Right atrium auricular region (tissue), 2 donors: Measurements from ENCODE around the gene TNNC1. TPM values are rescaled to one million over a fixed set of nuclear protein-coding genes. Genes with fewer than 3 reads are reported as not detected.

Experiments used
- DNase-seq: peaks from one replicate; pipeline ENCODE4 v3.0.0-alpha.2; 2019; ENCODE audit warnings: low spot score
- H3K27ac ChIP-seq, 2 donors: fragments of 200-600 bp; sonication (generic); 1 replicate in 1 of 2; 2 replicates in 1 of 2; pipeline ENCODE4 v1.5.1; 2016 to 2019
- H3K27me3 ChIP-seq, 2 donors: fragments of 200-600 bp; sonication (generic); one replicate each; pipeline versions ENCODE4 v1.5.1 to v1.6.0; 2017 to 2019
- H3K36me3 ChIP-seq: fragments of 200-600 bp; sonication (generic); one replicate; pipeline ENCODE4 v1.5.1; 2016
- H3K4me1 ChIP-seq, 2 donors: fragments of 200-600 bp; sonication (generic); one replicate each; pipeline versions ENCODE4 v1.5.1 to v1.6.0; 2017 to 2019
- H3K4me3 ChIP-seq, 2 donors: fragments of 200-600 bp; sonication (generic); 1 replicate in 1 of 2; 2 replicates in 1 of 2; pipeline ENCODE4 v1.5.1; 2017 to 2019; ENCODE audit warnings: mild to moderate bottlenecking in 1 of 2, moderate library complexity in 1 of 2
- H3K9me3 ChIP-seq, 2 donors: fragments of 200-600 bp; sonication (generic); one replicate each; pipeline ENCODE4 v1.5.1; 2019
- CTCF ChIP-seq, 2 donors: fragments of 200-600 bp; sonication (generic); IDR thresholded peaks; one replicate each; pipeline ENCODE4 v1.5.1; 2019; ENCODE audit warnings: antibody characterized with exemption in 2 of 2
- total RNA-seq, 2 donors: library from RNA; depleted of rRNA; stranded (reverse); fragments of >200 nt; gene quantifications; one replicate each; pipeline ENCODE4 v1.1.0, GENCODE V29; 2016

Gene TNNC1
- total RNA-seq, 2 donors from 2014 or later: 4,697 to 8,249 TPM

GRCh38 chr3:52452570-52453221 is 1.1 kb downstream of the TNNC1 start:
- DNase-seq: no peak
- Histone ChIP-seq H3K27me3 (no peaks in the 10 kb centered on the region), H3K9me3 (no peaks in the 10 kb centered on the region), H3K4me1 (peaks cover 0 to 51% of the 10 kb centered on the region in 2 donors), H3K36me3 (peaks cover 32% of the 10 kb centered on the region), H3K27ac (peak overlapping the region; percentile 89 to 99), H3K4me3 (peak overlapping the region; percentile 51 to 57)
- no peak for TF ChIP-seq CTCF (IDR thresholded peaks at IDR 0.05)

GRCh38 chr3:52452126-52452525 is 1.7 kb downstream of the TNNC1 start:
- Histone ChIP-seq H3K27ac (peak overlapping the region; percentile 89 to 99), H3K36me3 (peaks cover 29% of the 10 kb centered on the region), H3K4me3 (peak overlapping the region; percentile 51 to 57), H3K9me3 (no peaks in the 10 kb centered on the region), H3K27me3 (no peaks in the 10 kb centered on the region), H3K4me1 (peaks cover 0 to 50% of the 10 kb centered on the region in 2 donors)
- DNase-seq: no peak
- no peak for TF ChIP-seq CTCF (IDR thresholded peaks at IDR 0.05)

DNA sequence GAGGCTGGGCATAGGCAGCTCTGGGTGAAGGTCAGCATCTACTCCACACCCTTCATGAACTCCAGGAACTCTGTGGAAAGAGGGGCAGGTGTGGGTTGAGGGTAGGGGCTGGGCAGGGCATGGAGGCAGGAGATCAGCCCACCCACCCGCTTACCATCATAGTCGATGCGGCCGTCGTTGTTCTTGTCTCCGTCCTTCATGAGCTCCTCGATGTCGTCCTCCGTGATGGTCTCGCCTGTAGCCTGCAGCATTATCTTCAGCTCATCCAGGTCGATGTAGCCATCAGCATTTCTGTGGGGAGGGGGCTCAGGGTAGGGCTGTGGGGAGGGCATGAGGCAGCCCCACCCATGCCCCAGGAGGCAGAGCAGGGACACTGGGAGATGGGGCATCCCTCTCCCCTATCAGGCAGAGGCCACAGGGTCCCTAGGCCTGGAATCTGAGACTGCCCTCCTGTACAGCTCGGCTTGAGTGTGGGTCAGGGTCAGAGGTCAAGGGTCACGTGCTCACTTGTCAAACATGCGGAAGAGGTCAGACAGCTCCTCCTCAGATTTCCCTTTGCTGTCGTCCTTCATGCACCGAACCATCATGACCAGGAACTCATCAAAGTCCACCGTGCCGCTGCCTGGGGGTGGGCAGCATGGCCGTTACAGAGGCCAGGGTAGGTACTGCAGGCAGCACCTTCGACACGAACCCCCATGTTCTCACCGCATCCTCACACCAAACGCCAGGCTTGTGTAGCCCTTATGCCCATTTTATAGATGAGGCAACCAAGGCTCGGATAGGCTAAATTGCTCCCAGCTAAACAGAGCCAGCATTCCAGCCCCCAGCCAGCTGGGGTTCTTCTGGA is 2.4 kb downstream of the TNNC1 start:
- Histone ChIP-seq H3K4me1 (peaks cover 0 to 49% of the 10 kb centered on the region in 2 donors), H3K27ac (peak overlapping the region; percentile 89 to 99), H3K27me3 (no peaks in the 10 kb centered on the region), H3K4me3 (peak overlapping the region; percentile 51 to 57), H3K36me3 (peaks cover 29% of the 10 kb centered on the region), H3K9me3 (no peaks in the 10 kb centered on the region)
- no peak for TF ChIP-seq CTCF (IDR thresholded peaks at IDR 0.05)
- no peak for DNase-seq

DNA sequence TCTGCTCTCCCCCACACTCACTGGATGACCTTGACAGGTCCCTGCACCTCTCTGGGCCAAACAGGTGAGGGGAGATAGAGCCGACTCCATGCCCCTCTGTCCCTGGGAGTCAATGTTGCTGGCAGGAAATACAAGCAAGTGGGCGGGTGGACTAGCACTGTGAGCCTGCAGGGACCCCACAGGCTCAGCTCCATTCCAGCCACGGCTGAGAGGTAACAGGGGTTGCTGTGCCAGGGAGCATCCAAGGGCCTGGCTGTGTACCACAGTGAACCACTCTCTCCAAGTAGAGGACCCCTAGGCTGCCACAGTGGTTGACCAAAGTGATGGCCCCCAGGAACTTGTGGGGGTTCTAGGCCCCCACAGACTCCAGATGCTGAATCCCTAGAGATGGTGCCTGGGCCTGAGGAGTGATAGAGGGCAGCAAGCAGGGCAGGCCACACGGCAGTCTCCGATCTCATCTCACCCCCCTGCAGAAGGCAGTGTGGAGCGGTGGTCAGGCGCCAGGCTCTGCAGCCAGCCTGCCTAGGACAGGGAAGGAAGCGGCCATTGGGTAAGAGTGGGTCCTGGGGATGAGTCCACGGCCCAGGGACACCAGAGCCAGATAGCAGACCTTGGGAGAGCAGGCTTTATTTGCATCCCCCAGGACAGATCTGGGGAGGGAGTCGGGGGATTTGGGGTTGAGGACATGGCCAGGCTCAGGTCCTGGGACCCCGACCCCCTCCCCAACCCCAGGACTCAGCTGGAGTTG is 3.2 kb downstream of the TNNC1 start:
- peak overlapping the region; percentile 89 to 99 for H3K27ac ChIP-seq
- no peaks in the 10 kb centered on the region for H3K27me3 ChIP-seq
- H3K9me3 ChIP-seq: no peaks in the 10 kb centered on the region
- H3K4me3 ChIP-seq: peak overlapping the region in 1 of 2 donors; percentile 57
- TF ChIP-seq CTCF (IDR thresholded peaks at IDR 0.05): no peak
- DNase-seq: no peak
- H3K4me1 ChIP-seq: peaks cover 0 to 49% of the 10 kb centered on the region in 2 donors
- peaks cover 29% of the 10 kb centered on the region for H3K36me3 ChIP-seq

DNA sequence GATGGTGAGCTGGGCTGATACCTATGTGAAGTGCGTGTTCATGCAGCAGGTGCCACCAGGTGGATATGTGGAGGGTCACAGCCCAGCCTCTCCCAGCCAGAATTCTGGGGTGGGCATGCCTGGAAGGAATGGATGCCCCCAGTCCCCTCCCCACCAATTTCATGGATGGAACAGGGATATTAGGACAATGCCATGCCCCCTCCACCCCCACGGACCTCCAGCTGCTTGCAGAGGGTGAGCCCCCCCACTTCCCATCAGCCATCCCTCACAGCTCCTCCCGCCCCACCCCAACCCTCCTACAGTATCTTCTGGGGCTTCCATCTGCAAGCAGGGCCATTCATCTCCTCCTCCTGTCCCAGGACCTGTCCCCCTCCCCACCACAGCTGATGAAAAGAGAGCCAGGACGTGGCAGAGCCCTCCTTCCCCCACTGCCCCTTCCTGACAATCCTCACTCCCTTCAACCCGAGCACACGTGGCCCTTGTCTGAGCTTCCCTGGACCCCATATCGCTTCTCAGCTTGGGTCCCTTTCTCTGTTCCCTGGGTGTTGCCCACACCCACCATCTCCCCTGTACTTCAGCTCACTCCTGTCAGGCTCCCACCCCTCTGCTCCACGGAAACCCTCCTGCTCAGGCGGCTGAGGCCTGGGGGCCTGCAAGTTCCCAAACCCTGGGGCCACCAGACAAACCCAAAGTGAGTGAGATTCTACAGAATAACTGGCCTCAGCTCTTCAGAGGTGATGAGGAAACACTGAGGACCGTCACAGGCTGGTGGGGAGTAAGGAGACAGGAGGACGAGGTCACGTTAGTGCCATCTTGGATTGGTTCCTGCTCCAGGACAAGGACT is 6.1 kb downstream of the TNNC1 start:
- H3K27me3 ChIP-seq: no peaks in the 10 kb centered on the region
- H3K9me3 ChIP-seq: no peaks in the 10 kb centered on the region
- no peak for DNase-seq
- H3K36me3 ChIP-seq: peaks cover 29% of the 10 kb centered on the region
- TF ChIP-seq CTCF (IDR thresholded peaks at IDR 0.05): no peak
- H3K4me1 ChIP-seq: peaks cover 0 to 43% of the 10 kb centered on the region in 2 donors
- no peak overlapping the region for H3K4me3 ChIP-seq
- H3K27ac ChIP-seq: peak overlapping the region; percentile 89 to 99
